Chondrocyte (in vitro differentiated cells): ENCODE results near the gene DLG2. TPM values are rescaled to one million over a fixed set of nuclear protein-coding genes. Genes with fewer than 3 reads are reported as not detected.

Experiments used
- DNase-seq: peaks from one replicate; pipeline ENCODE4 v3.0.0; 2021; ENCODE audit warnings: mixed read lengths, low spot score
- H3K27ac Mint-ChIP-seq: one replicate; pipeline ENCODE4 v1.8.0; 2021; ENCODE audit warnings: mild to moderate bottlenecking, moderate library complexity, mixed read lengths; ENCODE audit not compliant: unreplicated experiment
- H3K27me3 Mint-ChIP-seq: 2 replicates; pipeline ENCODE4 v1.8.0; 2021; ENCODE audit warnings: low read depth, mixed read lengths
- H3K36me3 Mint-ChIP-seq: 2 replicates; pipeline ENCODE4 v1.8.0; 2021; ENCODE audit warnings: low read depth, mixed read lengths
- H3K4me1 Mint-ChIP-seq: 2 replicates; pipeline ENCODE4 v1.8.0; 2021; ENCODE audit warnings: low read depth, mild to moderate bottlenecking, mixed read lengths
- H3K4me3 Mint-ChIP-seq: one replicate; pipeline ENCODE4 v1.8.0; 2021; ENCODE audit warnings: mild to moderate bottlenecking, moderate library complexity, mixed read lengths; ENCODE audit not compliant: unreplicated experiment
- H3K9me3 Mint-ChIP-seq: 2 replicates; pipeline ENCODE4 v1.8.0; 2021; ENCODE audit warnings: low read depth, mixed read lengths
- CTCF ChIP-seq: fragments of 200-600 bp; sonication (generic); IDR thresholded peaks from 2 replicates; pipeline ENCODE4 v1.5.0; 2021; ENCODE audit warnings: antibody characterized with exemption, mild to moderate bottlenecking, moderate library complexity
- total RNA-seq: library from RNA; stranded (reverse); gene quantifications from 3 replicates; pipeline ENCODE4 v1.2.1, GENCODE V29; 2021

The DLG2 gene
- total RNA-seq, 1 donor from 2014 or later = 1.3 TPM

GRCh38 chr11:83630211-83630610, 1996.9 kb downstream of the DLG2 start:
- Mint-ChIP-seq H3K4me1 (no peaks in the 10 kb centered on the region), H3K36me3 (no peaks in the 10 kb centered on the region), H3K9me3 (no peaks in the 10 kb centered on the region), H3K27ac (no peak overlapping the region), H3K4me3 (no peak overlapping the region), H3K27me3 (peaks cover 9% of the 10 kb centered on the region)
- DNase-seq = no peak
- no peak for TF ChIP-seq CTCF

GRCh38 chr11:83629775-83630174, 1997.4 kb downstream of the DLG2 start:
- no peak overlapping the region for H3K27ac Mint-ChIP-seq
- no peaks in the 10 kb centered on the region for H3K4me1 Mint-ChIP-seq
- DNase-seq = no peak
- H3K9me3 Mint-ChIP-seq = no peaks in the 10 kb centered on the region
- no peak overlapping the region for H3K4me3 Mint-ChIP-seq
- H3K27me3 Mint-ChIP-seq = peaks cover 9% of the 10 kb centered on the region
- H3K36me3 Mint-ChIP-seq = no peaks in the 10 kb centered on the region
- TF ChIP-seq CTCF = no peak

- no peak for TF ChIP-seq CTCF
- Mint-ChIP-seq H3K4me1 (no peaks in the 10 kb centered on the region), H3K27ac (no peak overlapping the region), H3K4me3 (no peak overlapping the region), H3K27me3 (peaks cover 9% of the 10 kb centered on the region), H3K36me3 (no peaks in the 10 kb centered on the region), H3K9me3 (no peaks in the 10 kb centered on the region)
- DNase-seq = no peak
Measured at GRCh38 chr11:83628622-83629355, 1998.4 kb downstream of the DLG2 start.

- Mint-ChIP-seq H3K9me3 (no peaks in the 10 kb centered on the region), H3K27ac (no peak overlapping the region), H3K36me3 (no peaks in the 10 kb centered on the region), H3K27me3 (peaks cover 2% of the 10 kb centered on the region), H3K4me1 (no peaks in the 10 kb centered on the region), H3K4me3 (no peak overlapping the region)
- no peak for TF ChIP-seq CTCF
- no peak for DNase-seq
Measured at GRCh38 chr11:83625336-83625735, 2001.8 kb downstream of the DLG2 start.

GRCh38 chr11:83617671-83618070, 2009.5 kb downstream of the DLG2 start:
- no peaks in the 10 kb centered on the region for H3K4me1 Mint-ChIP-seq
- H3K27me3 Mint-ChIP-seq = peaks cover 6% of the 10 kb centered on the region
- H3K9me3 Mint-ChIP-seq = no peaks in the 10 kb centered on the region
- H3K36me3 Mint-ChIP-seq = no peaks in the 10 kb centered on the region
- H3K27ac Mint-ChIP-seq = no peak overlapping the region
- no peak for TF ChIP-seq CTCF
- no peak for DNase-seq
- no peak overlapping the region for H3K4me3 Mint-ChIP-seq
